Mucosa of gallbladder (tissue), 1 donor: ENCODE measurements around the gene BSG. TPM values are rescaled to one million over a fixed set of nuclear protein-coding genes. Genes with fewer than 3 reads are reported as not detected.
"Not testable (repeated sequence)": the region's sequence is repeated elsewhere in the genome, so short reads cannot be mapped to it uniquely, and the experiment has no call there.

Experiments used
- DNase-seq: peaks from one replicate; pipeline ENCODE4 v3.0.0-alpha.2; 2020; ENCODE audit warnings: low spot score
- total RNA-seq: library from RNA; stranded (reverse); gene quantifications from one replicate; pipeline ENCODE4 v1.2.1, GENCODE V29; 2021
- donor health status: DM: no; HTN: no; CAD: no.

Gene BSG
- total RNA-seq, 1 donor from 2014 or later: 480 TPM

DNA sequence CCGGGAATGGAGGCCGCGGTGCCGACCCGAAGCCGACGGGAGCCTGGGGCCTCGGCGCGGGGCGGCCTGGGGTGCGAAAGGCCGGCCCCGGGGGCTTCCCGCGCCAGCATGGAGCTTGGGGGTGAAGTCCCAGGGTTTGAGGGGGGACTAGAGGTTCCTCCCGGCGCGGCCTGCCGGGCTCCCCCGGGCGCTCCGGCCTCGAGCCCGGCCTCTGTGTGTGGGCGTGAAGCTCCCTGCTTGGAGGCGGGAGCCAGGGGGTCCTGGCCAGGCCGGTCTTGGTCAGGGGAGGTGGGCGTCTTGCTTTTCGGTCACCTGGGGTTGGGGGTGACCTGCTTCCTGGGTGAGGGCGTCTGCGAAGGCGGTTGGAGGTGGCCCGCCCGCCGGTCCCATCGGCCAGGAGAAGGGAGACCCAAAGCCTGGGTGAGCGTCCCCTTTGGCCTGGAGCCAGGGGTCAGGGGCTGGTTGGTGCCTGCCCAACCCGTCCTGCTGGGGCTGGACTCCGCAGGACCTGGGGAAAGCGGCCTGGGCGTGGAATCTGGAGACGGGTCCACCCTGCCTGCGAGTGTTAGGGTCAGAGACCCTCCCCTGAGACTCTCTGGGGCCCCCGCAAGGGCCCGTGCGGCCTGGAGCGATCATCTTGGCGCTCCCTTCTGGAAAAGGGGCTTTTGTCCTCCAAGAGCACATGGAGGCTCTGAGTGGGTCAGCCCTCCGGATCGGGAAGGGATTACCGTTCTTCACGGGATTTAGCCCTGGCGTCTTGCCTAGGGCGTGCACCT is 535 bp downstream of the BSG start:
- DNase-seq: peak; percentile 38

DNA sequence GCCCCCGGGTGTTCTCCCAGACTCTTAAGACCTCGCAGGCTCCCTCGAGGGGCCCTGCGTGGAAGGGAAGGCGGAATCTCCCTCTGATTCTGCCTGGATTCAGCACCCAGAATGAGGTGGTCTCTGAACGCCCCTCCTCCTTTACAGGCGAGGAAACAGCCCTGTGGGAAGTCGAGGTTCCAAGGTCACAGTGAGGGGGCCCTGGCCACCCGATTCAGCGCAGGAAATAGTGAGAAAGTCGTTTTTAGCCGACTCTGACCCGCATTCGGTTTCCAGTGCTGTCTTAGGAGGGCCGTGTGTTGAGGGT is 1.1 kb downstream of the BSG start:
- DNase-seq: no peak

DNA sequence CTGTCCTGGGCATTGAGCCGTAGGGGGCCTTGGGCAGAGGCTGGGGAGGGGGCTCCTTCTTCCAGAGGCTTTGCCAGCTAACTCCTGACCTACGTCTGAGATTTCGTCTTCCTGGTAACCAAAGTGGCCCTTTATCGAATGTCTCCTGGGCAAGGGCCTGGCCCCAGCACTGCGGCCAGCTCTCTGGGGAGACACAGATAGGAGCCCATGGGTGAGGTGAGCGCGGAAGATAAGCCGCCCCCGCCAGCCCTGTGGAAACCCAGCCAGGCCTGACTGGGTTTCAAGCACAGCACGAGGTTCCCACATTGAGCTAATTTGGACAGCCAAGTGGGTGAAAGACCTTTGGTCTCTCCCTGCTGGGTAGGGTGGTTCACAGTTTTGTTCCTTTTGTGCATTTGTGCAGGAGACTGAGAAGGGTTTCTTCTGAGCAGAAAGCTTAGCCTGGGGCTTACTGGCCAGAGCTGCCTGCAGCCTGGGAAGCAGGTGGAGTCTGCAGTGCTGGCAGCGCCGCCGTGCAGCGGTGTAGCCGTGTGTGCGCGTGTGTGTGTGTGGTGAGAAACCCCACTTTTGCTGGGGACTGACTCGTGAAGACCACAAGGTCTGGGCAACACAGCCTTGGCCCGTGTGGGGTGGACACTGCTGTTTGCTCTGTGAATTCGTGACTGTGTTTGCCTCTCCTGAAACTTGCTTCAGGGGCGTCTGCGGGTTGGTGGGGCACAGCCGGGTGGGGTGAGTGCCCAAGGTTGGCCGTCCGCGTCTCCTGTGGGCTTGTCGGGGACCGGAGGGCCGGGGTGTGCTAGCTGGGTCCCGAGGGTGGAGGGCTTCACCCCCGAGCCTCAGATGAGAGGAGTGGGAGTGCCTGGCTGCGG is 2.5 kb downstream of the BSG start:
- no peak for DNase-seq

DNA sequence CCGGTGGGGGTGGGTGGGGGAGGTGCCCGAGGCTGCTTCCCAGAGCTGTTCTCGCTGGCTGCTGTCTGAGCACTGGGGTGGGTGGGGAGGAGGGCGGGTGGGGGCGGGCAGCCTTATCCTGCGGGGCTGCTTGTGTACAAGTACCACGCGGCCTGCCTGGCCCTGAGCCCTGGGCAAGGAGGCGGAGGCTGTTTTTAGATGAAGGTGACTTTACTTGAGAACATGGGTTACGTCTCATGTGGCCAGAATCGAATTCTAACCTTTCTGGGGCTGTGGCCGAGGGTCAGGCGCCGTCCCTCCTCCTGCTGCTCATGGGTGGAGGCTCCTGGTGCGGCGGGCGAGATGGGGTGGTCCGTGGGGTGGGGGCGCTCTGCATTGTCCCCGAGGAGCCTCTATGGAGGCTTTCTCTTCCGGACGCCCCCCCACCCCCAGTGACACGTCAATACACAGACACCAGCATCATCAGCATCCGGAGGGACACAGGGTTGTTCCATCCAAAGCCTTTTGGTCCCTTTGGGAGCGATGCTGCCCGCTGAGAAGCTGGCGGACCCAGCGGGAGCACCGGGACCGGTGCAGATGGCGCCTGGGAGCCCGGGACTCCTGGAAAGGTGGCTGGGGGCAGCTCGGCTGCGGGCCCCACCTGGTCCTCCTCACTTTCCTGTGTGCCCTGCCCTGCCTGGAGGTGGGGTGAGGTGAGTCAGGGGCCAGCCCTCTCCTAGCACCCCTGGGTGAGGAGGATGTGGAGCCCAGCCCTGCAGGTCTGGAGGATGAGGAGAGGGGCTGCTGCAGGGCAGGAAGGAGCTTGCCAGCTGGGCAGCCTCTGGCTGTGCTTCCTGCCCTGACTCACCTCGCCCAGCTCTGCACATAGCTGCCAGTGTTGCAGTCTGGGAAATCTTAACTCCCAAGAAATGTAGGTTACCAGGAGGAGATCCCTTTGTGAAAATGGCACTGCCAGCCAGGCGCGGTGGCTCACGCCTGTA is 3.4 kb downstream of the BSG start:
- no peak for DNase-seq

- DNase-seq: no peak
These were observed 4.5 kb downstream of the BSG start for GRCh38 chr19:576768-577438.

- DNase-seq: no peak
These were observed 5.3 kb downstream of the BSG start for GRCh38 chr19:577439-578392.

DNA sequence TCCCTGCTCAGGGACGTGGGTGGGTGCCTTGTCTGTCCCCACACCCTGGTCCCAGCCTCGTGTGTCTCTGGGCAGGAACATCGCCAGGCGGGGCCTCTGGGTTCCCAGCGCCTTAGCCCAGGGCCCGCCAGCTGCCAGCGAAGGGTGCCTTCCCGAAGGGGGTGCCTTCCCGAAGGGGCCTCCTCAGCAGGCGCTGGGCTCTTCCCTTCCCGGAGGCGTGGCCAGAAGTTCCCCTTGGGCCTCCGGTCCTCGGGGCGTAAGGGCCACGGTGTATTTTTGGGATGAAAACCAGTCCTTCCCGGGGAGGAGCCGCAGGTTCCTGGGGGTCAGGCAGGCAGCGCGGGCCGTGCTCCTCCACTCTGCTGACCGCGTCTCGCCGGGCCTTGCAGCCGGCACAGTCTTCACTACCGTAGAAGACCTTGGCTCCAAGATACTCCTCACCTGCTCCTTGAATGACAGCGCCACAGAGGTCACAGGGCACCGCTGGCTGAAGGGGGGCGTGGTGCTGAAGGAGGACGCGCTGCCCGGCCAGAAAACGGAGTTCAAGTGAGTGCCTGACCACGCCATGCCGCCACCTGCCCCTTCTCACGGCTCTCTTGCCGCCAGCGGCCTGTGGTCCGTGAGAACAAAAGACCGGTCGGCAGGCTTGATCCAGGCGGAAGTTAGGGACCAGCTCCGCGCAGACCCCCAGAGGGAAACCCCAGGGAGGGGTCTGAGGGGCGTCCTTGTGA is 6.9 kb downstream of the BSG start:
- DNase-seq: no peak

GRCh38 chr19:579842-580155 is 7.4 kb downstream of the BSG start:
- DNase-seq: no peak

DNA sequence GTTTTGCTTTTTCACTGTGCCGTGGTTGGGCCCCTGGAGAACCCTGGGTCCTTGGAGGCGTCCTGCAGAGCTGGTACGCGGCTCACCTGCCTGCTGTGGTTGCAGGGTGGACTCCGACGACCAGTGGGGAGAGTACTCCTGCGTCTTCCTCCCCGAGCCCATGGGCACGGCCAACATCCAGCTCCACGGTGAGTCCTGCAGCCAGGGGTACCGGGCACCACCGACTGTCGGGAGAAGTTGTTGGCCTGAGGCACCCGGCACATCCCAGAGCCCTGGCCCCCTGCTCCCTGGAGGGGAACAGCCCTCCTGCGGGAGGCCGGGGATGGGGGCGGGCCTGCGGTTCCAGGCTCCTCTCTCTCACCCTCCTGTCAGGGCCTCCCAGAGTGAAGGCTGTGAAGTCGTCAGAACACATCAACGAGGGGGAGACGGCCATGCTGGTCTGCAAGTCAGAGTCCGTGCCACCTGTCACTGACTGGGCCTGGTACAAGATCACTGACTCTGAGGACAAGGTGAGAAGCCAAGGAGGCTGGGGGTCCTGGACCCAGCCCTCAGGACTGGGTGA is 8.0 kb downstream of the BSG start:
- no peak for DNase-seq

DNA sequence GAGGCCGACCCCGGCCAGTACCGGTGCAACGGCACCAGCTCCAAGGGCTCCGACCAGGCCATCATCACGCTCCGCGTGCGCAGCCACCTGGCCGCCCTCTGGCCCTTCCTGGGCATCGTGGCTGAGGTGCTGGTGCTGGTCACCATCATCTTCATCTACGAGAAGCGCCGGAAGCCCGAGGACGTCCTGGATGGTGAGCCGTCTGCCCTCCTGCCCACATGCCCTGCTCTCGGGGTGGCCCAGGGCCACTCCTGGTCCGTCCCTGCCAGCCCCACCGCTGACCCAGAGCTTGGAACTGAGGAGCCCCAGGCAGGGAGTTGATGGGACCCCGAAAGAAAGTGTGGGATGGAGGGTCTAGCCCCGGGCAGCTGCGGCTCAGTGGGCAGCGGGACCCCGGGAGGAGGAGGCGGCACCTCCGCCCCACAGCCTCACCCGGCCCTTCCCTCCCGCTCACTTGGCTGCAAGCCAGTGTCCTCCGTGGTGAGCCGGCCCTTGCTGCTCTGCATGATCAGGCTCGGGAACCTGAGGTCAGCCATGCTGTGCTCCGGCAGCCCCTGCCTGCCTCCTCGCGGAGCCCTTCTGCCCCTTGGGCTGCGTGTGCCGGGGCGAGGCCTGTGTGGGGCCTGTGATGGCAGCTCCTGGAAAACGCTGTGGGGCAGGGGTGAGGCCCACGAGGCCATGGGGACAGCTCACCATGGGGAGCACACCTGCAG is 9.2 kb downstream of the BSG start:
- no peak for DNase-seq

GRCh38 chr19:582497-583197 is 10.3 kb downstream of the BSG start:
- DNase-seq: no peak

DNA sequence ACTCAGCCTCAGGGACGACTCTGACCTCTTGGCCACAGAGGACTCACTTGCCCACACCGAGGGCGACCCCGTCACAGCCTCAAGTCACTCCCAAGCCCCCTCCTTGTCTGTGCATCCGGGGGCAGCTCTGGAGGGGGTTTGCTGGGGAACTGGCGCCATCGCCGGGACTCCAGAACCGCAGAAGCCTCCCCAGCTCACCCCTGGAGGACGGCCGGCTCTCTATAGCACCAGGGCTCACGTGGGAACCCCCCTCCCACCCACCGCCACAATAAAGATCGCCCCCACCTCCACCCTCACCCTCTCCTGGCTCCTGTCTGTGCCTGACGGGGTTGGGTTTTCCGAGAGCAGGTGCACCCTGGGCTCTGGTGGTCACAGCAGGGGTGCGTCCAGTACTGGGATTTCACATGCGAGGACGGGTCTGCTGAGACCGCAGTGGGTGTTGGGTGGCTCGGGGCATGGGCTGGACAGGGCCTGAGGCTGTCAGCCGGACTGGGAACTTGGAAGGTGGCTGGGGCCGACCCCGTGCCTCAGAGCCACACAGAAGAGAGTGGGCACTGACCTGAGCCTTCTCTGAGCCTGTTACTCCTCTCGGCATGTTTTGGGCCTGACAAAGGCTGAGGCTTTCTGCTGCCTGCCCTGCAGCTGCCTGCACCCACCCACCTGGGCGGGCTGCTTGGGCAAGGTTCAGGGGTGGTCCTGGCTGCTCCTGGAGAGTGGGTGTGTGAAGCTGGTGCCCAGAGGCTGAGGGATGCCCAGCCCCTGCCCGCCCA is 11.0 kb downstream of the BSG start:
- DNase-seq: no peak

- no peak for DNase-seq
These were observed 11.5 kb downstream of the BSG start for GRCh38 chr19:583968-584239.

- no peak for DNase-seq
These were observed 12.0 kb downstream of the BSG start for GRCh38 chr19:584240-585001.

GRCh38 chr19:585146-585545 is 12.8 kb downstream of the BSG start:
- not testable (repeated sequence) for DNase-seq

GRCh38 chr19:585551-586110 is 13.2 kb downstream of the BSG start:
- no peak for DNase-seq
